Stimulated activated CD8-positive, alpha-beta memory T cell treated with anti-CD3 and anti-CD28 coated beads, Interleukin-4, amount 100 ng/mL, for 24 hours (primary cell): Measurements from ENCODE around the gene RYK.
"Not testable (repeated sequence)": the region's sequence is repeated elsewhere in the genome, so short reads cannot be mapped to it uniquely, and the experiment has no call there.

Experiments used
- DNase-seq: peaks from one replicate; pipeline ENCODE4 v3.0.0-alpha.2; 2020; ENCODE audit warnings: low read depth

RYK gene

GRCh38 chr3:134255404-134255803 lies 4.7 kb upstream of the RYK start:
- DNase-seq, result no peak

DNA sequence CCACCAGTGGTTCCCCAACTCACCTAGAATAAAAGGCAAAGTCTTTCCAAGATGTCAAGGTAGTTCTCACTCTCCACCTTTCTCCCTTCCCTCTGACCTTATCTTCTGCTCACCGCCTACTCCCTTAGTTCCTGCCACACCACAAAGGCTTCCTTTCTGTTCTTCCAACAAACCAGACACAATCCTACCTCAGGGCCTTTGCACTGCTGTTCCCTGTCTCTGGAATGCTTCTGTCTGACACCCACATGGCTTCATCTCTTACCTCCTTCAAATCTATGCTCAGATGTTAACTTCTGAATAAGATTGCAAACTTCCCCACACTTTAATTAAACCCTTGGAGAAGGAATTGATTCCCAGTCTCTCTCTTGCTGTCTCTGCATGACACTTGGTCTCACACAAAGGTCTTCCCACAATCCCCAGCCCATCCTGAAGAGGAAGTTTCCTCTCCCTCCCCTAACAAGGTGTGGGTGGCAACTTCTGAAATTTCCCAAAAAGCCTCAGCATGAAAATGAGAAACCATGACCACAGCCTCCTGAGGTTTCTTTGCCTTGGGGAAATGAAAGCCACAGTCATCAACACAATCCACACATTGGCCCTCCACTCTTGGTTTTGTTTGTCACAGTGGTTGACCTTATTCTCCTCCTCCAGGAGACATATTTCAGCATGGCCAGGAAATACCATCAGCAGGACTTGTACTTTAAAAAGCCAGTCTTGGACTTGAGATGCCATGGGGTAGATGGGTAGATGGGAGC lies 3.0 kb upstream of the RYK start:
- no peak for DNase-seq

GRCh38 chr3:134252766-134253165 lies 2.1 kb upstream of the RYK start:
- no peak for DNase-seq

DNA sequence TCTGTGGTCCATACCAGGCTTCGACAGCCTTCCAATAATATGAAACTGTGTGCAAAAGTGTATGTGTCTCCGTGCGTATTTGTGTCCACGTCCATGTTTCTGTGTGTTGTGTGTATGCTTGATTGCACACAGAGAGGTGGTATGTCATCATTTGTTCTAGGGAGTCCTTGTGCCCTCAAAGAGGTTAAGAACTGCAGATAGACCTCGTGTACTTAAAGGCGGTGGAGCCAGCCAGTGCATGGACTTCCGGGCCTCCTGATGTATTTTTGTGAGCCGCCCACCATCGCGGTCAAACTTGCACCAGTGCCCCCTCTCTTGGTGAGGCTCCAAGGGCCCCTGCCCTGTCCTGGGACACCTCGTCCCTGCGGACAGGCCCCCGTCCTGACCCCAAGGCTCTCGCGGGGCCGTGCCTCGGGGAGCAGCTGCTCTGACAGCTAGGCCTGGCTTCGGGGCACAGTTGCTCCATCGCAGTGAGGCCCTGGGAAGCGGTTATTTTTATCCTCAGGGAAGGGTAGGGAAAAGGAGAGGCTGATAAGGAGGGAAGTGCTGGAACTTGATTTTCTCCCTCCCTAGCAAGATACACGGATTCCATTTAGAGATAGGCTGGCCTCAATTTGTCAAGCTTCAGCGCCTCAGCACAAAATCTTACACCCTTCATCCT lies 1.2 kb upstream of the RYK start:
- DNase-seq, result no peak

- peak; percentile 40 for DNase-seq
These were observed 533 bp downstream of the RYK start for GRCh38 chr3:134249935-134250716.

GRCh38 chr3:134249296-134249841 lies 1.3 kb downstream of the RYK start:
- DNase-seq, result no peak

DNA sequence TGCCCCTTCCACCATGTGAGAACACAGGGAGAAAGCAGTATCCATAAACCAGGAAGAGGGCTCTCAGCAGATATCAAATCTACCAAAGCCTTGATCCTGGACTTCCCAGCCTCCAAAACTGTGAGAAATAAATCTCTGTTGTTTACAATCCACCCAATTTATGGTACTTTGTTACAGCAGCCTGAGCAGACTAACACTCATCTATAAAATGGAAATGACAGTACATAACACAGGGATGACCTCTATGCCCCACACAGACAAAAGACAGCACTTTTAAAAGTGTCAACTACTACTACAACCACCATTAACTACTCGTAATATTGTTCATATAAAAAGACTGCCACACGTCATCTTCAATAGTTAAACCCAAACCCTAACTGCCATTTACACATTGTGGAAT lies 5.7 kb downstream of the RYK start:
- DNase-seq, result no peak

GRCh38 chr3:134242649-134243617 lies 7.7 kb downstream of the RYK start:
- no peak for DNase-seq

- DNase-seq, result no peak
These were observed 11.1 kb downstream of the RYK start for GRCh38 chr3:134239538-134239937.

- no peak for DNase-seq
These were observed 13.1 kb downstream of the RYK start for GRCh38 chr3:134237454-134238145.

DNA sequence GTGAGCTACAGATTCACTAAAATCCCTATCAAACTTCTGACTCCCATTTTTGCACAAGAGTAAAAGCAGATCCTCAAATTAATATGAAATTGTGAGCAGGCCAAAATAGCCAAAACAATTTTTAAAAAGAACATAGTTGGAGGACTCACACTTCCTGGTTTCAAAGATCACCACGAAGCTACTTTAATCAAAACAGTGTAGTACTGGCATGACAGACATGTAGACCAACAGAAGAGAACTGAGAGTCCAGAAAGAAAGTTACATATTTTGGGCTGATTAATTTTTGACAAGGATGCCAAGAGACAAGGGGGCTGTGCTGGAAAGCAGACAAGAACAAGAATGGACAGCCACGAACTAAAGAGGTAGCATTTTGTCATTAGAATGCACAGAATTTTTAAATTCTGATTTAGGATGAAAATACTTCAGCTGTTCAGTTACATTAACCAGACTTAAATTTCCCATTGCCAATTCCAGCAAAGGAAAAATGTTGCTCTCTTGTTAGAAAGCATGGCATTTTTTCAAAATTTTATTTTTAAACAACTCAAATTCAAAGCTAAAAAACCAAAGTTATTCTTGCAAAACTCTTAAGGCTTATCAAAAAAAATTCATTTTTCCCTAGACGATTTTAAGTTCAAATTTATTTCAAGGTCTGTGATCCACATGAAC lies 14.0 kb downstream of the RYK start:
- no peak for DNase-seq

DNA sequence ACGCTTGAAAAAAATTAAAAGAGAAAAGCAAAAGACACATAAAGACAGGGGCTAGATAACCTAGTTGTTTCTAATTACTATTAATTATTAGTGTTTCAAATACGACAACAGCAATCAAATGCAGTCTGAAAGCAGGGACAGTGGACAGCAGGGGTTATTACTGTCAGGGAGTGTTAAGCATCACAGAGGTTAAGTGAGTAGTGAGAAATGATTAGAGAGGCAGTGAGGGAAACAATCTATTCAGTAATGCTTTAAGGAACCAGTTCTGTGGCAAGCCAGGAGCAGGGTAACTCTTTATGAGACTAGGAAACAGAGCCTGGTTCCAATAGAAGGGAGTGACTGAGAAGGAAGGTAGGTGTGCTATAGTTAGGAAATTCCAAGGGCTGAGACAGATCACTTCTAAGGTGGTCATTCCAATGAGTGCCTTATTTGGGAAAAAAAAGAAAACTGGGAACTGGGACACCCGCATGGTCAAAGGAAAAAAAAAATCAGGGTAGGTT lies 15.0 kb downstream of the RYK start:
- DNase-seq, result no peak

GRCh38 chr3:134232951-134233350 lies 17.7 kb downstream of the RYK start:
- DNase-seq, result no peak

GRCh38 chr3:134232151-134232550 lies 18.5 kb downstream of the RYK start:
- DNase-seq, result no peak

DNA sequence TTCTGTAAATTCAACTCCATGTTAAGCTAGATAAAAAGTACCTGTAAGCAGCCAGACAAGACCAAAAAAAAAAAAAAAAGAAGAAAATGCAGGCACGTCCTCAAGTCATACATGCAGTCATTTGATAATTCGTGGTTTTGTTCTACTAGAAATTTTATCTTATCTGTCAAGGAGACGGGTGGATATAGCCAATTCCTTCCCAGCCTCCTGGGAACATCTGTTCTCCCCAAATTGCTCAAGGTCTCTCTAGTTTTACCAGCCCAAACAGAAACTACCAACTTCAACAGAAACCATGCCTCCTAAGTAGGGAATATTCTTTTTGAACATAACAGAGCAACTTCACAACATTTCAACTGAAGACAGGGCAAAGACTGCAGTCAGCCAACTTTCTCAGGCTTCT lies 19.5 kb downstream of the RYK start:
- no peak for DNase-seq

GRCh38 chr3:134229038-134229437 lies 21.6 kb downstream of the RYK start:
- DNase-seq, result no peak

GRCh38 chr3:134228479-134228878 lies 22.2 kb downstream of the RYK start:
- DNase-seq, result no peak

DNA sequence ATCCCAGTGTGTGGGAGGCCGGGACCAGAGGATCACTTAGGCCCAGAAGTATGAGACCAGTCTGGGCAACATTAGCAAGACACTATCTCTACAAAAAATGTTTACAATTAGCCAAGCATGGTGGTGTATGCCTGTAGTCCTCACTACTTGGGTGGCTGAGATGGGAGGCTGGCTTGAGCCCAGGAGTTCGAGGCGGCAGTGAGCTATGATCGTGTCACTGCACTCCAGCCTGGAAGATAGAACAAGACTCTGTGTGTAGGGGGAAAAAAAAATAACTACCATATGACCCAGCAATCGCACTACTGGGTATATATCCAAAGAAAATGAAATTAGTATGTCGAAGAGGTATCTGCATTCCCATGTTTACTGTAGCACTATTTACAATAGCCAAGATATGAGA lies 22.6 kb downstream of the RYK start:
- DNase-seq, result no peak

- DNase-seq, result not testable (repeated sequence)
These were observed 25.9 kb downstream of the RYK start for GRCh38 chr3:134224796-134225156.

- DNase-seq, result no peak
These were observed 27.8 kb downstream of the RYK start for GRCh38 chr3:134222835-134223234.
